ENCODE measurements around the gene KCNH8.

- no peak for TF ChIP-seq POLR2A (IDR thresholded peaks at IDR 0.05)
- no peak for TF ChIP-seq CTCF (IDR thresholded peaks at IDR 0.05)
Observed at GRCh38 chr3:19488939-19489338, 340.6 kb downstream of the KCNH8 start.

Measured in Peyer's patch (tissue), 4 donors.